ENCODE results near the gene MYO1C.

MYO1C gene

DNA sequence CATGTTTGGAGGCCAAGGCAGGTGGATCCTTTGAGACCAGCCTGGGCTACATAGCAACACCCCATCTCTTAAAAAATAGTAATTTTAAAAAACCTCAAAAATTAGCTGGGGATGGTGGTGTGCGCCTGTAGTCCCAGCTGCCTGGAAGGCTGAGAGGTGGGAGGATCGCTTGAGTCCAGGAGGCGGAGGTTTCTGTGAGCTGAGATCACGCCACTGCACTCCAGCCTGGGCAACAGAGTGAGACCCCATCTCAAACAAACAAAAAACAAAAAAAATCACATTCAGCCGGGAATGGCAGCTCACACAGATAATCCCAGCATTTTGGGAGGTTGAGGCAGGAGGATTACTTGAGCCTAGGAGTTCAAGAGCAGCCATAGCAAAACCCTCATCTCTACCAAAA, 76.1 kb downstream of the MYO1C start:
- H4K20me1 ChIP-seq: peaks cover 6% of the 10 kb centered on the region; the same call in 1 of the 2 replicates
- H3K9ac ChIP-seq: no peak overlapping the region
- no peak overlapping the region for H3K4me3 ChIP-seq
- no peaks in the 10 kb centered on the region for H3K27me3 ChIP-seq
- H3K4me2 ChIP-seq: no peak overlapping the region
- no peak for TF ChIP-seq Cebpa-rat (IDR thresholded peaks at IDR 0.05)
- H3K4me1 ChIP-seq: no peaks in the 10 kb centered on the region
- H3K36me3 ChIP-seq: peaks cover 46% of the 10 kb centered on the region
- H3K9me3 ChIP-seq: no peaks in the 10 kb centered on the region
- no peak overlapping the region for H3K27ac ChIP-seq

- no peak overlapping the region for H3K9ac ChIP-seq
- H3K27me3 ChIP-seq: no peaks in the 10 kb centered on the region
- H4K20me1 ChIP-seq: no peaks in the 10 kb centered on the region
- no peaks in the 10 kb centered on the region for H3K4me1 ChIP-seq
- no peak for TF ChIP-seq Cebpa-rat (IDR thresholded peaks at IDR 0.05)
- peaks cover 31% of the 10 kb centered on the region for H3K36me3 ChIP-seq
- no peak overlapping the region for H3K27ac ChIP-seq
- H3K9me3 ChIP-seq: no peaks in the 10 kb centered on the region
- H3K4me3 ChIP-seq: no peak overlapping the region
- no peak overlapping the region for H3K4me2 ChIP-seq
Observed at GRCh38 chr17:1414634-1415033, 77.9 kb downstream of the MYO1C start.
